GM20000 (cell line): ENCODE data around the gene GALNT12.

Experiments used
- DNase-seq: peaks from one replicate; pipeline ENCODE4 v3.0.0; 2012; ENCODE audit warnings: low spot score
- CTCF ChIP-seq: IDR thresholded peaks from 2 replicates; pipeline ENCODE4 v1.5.1; 2012; ENCODE audit warnings: mild to moderate bottlenecking, control low read depth; ENCODE audit errors: extremely low read depth, missing control alignments

The GALNT12 gene

GRCh38 chr9:98818764-98819163, 11.3 kb downstream of the GALNT12 start:
- TF ChIP-seq CTCF: no peak
- DNase-seq: no peak

DNA sequence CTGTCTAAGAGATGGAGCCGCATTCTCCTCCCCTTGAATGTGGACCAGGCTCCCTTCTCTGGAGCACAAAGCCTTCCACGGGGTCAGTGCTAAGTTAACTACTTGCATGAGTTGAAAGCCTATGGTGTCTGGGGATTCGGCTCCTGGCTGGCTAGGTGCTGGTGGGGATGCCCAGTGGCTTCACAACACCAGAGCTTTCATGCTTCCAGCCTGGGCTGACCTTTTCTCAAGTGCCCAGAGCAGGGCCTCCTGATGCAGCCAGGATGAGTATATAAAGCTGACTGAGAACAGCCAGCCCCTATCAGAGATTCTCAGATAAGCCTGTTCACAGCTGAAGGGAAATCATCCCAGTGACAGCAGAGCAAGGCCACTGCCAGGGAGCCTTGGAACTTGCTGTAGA, 11.8 kb downstream of the GALNT12 start:
- TF ChIP-seq CTCF: no peak
- DNase-seq: no peak

DNA sequence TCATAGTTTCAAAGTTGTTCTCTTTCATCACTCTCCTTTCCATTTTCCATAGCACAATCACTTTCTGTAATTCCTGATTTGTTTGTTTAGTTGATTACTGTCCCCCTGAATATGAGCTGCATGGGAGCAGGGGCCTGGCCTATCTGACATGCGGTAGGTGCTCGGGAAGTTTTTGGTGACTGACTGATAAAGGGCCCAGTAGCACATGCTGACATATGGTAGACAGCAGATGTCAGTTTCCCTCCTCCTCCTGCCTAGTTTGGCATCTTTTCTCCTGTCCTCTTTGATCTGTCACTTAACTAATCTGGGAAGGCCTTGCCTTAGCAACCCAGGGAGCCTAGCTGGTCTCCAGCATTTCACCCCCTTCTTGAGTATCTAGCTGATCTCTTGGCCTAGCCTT, 14.4 kb downstream of the GALNT12 start:
- no peak for DNase-seq
- TF ChIP-seq CTCF: no peak

DNA sequence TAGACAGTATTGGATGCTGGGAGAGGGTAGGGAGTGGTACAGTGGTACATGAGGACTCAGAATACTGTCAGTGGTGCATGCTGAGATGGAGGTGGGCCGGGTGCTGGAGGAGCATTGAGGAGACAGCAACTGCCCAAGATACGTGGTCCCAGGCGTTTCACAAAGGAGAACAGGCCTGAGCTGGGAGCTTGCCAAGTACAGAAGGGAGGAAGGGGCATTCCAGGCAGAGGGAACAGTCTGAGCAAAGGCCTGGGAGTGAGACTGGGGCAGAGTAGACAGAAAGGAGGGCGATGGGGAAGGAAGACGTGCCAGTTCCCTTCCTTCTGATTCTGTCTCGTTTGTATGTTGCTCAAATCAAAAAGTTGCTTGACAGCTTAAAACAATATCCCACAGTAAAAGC, 15.2 kb downstream of the GALNT12 start:
- DNase-seq: no peak
- no peak for TF ChIP-seq CTCF

DNA sequence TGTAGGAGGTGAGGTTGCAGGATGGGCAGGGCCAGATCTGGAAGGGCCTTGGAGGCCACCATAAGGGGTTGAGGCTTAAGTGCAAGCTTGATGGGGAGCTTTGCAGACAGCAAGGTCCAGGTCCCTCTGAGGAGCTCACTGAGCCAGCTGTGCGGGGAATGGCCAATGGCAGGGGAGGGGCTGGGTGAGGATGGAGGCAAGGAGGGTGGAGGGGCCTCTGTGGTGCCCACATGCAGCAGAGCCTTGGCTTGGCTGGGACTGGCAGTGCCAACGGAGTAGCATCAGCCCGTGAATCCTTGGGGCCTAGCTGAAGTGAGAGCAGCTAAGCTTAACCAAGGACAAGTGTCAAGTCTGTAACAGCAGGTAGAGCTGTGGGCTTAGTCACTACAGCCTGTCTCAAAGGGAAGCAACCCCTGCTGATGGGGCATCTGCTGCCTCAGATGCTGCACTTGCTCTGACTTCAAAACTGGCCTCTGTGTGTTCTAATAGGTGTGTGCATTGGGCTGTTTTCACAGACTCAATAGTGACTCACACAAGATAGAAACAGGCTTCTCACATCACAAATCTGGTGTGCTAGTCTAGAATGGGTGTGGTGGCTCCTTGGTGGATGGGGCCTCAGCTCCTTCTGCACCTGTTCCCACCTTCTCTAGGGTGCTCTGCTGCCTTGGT, 16.3 kb downstream of the GALNT12 start:
- no peak for TF ChIP-seq CTCF
- no peak for DNase-seq

GRCh38 chr9:98825414-98825813, 17.9 kb downstream of the GALNT12 start:
- no peak for TF ChIP-seq CTCF

GRCh38 chr9:98826716-98827115, 19.2 kb downstream of the GALNT12 start:
- no peak for TF ChIP-seq CTCF
- no peak for DNase-seq

More at GRCh38 chr9:98825414-98825813, 17.9 kb downstream of the GALNT12 start:
- DNase-seq: no peak
